Neural cell (in vitro differentiated cells): ENCODE data around the gene SND1. TPM values are rescaled to one million over a fixed set of nuclear protein-coding genes. Genes with fewer than 3 reads are reported as not detected.

Experiments used
- H2AFZ ChIP-seq: fragments of 200-600, 300-800 bp; sonication (generic), shearing (Covaris generic); 2 replicates; pipeline ENCODE4 v1.6.0; 2014; ENCODE audit warnings: low read depth, mild to moderate bottlenecking, antibody characterized with exemption, low read length, moderate library complexity
- H3F3A ChIP-seq: fragments of 200-600 bp; shearing (Covaris generic); 2 replicates; pipeline ENCODE4 v1.6.1; 2016; ENCODE audit warnings: mild to moderate bottlenecking, moderate library complexity, mixed read lengths, antibody characterized with exemption, low read length; ENCODE audit not compliant: insufficient read depth, poor library complexity, severe bottlenecking
- H3K27ac ChIP-seq: fragments of 200-600, 300-800 bp; sonication (generic), shearing (Covaris generic); 2 replicates; pipeline ENCODE4 v1.5.1; 2014; ENCODE audit warnings: mild to moderate bottlenecking, low read length, moderate library complexity
- H3K27me3 ChIP-seq: fragments of 300-800, 200-600 bp; sonication (generic), shearing (Covaris generic); 2 replicates; pipeline ENCODE4 v1.6.0; 2014; ENCODE audit warnings: mild to moderate bottlenecking, low read depth, low read length, moderate library complexity; ENCODE audit not compliant: insufficient read depth
- H3K36me3 ChIP-seq: fragments of 300-800, 200-600 bp; sonication (generic), shearing (Covaris generic); 2 replicates; pipeline ENCODE4 v1.5.1; 2014; ENCODE audit warnings: mild to moderate bottlenecking, antibody characterized with exemption, low read length, moderate library complexity; ENCODE audit not compliant: insufficient read depth
- H3K4me2 ChIP-seq: fragments of 300-800, 200-600 bp; sonication (generic), shearing (Covaris generic); 2 replicates; pipeline ENCODE4 v1.6.0; 2014; ENCODE audit warnings: mild to moderate bottlenecking, low read length
- H3K4me3 ChIP-seq: fragments of 300-800, 200-600 bp; sonication (generic), shearing (Covaris generic); 2 replicates; pipeline ENCODE4 v1.5.1; 2014; ENCODE audit warnings: mild to moderate bottlenecking, low read length, moderate library complexity
- H3K79me2 ChIP-seq: fragments of 200-600 bp; shearing (Covaris generic); replicated peaks from 2 replicates; pipeline ENCODE4 v1.6.0; 2014; ENCODE audit warnings: mild to moderate bottlenecking, low read length, moderate library complexity; ENCODE audit not compliant: insufficient read depth
- H3K9ac ChIP-seq: fragments of 300-800, 200-600 bp; sonication (generic), shearing (Covaris generic); 2 replicates; pipeline ENCODE4 v1.6.1; 2016; ENCODE audit warnings: mild to moderate bottlenecking, low read length, mixed read lengths
- H3K9me2 ChIP-seq: fragments of 200-600 bp; shearing (Covaris generic); 2 replicates; pipeline ENCODE4 v1.6.1; 2016; ENCODE audit warnings: mild to moderate bottlenecking, low read length, mixed read lengths; ENCODE audit not compliant: insufficient read depth
- H3K9me3 ChIP-seq: fragments of 200-600, 300-800 bp; sonication (generic), shearing (Covaris generic); 2 replicates; pipeline ENCODE4 v1.6.1; 2016; ENCODE audit warnings: mild to moderate bottlenecking, mixed run types, low read length, moderate library complexity, mixed read lengths
- H4K20me1 ChIP-seq: fragments of 200-600 bp; shearing (Covaris generic); 2 replicates; pipeline ENCODE4 v1.6.1; 2016; ENCODE audit warnings: mild to moderate bottlenecking, mixed run types; ENCODE audit not compliant: insufficient read depth
- CTCF ChIP-seq: fragments of 450-650 bp; IDR thresholded peaks from 2 replicates; pipeline ENCODE4 v1.5.1; 2014; ENCODE audit warnings: antibody characterized with exemption, mild to moderate bottlenecking, moderate library complexity; ENCODE audit not compliant: poor library complexity, severe bottlenecking
- EP300 ChIP-seq: fragments of 450-650 bp; conservative IDR thresholded peaks from 2 replicates; pipeline ENCODE4 v1.6.1; 2014; ENCODE audit warnings: antibody characterized with exemption, mild to moderate bottlenecking, moderate library complexity; ENCODE audit not compliant: poor library complexity, severe bottlenecking
- EZH2 ChIP-seq: fragments of 200-600, 300-800 bp; shearing (Covaris generic), sonication (generic); IDR thresholded peaks from 2 replicates; pipeline ENCODE4 v1.6.1; 2014; ENCODE audit warnings: antibody characterized with exemption, low read length, borderline replicate concordance, mild to moderate bottlenecking; ENCODE audit not compliant: insufficient read depth, poor library complexity, severe bottlenecking
- MXI1 ChIP-seq: fragments of 450-650 bp; conservative IDR thresholded peaks from 2 replicates; pipeline ENCODE4 v1.6.1; 2014; ENCODE audit warnings: antibody characterized with exemption, mild to moderate bottlenecking; ENCODE audit not compliant: poor library complexity, severe bottlenecking
- POLR2AphosphoS5 ChIP-seq: IDR thresholded peaks from 2 replicates; pipeline ENCODE4 v1.6.1; 2012
- RAD21 ChIP-seq: fragments of 450-650 bp; conservative IDR thresholded peaks from 2 replicates; pipeline ENCODE4 v1.6.1; 2014; ENCODE audit warnings: antibody characterized with exemption, mild to moderate bottlenecking, moderate library complexity
- REST ChIP-seq: IDR thresholded peaks from 2 replicates; pipeline ENCODE4 v1.6.1; 2012; ENCODE audit warnings: borderline replicate concordance
- SMC3 ChIP-seq: fragments of 450-650 bp; conservative IDR thresholded peaks from 2 replicates; pipeline ENCODE4 v1.6.1; 2014; ENCODE audit warnings: antibody characterized with exemption, mild to moderate bottlenecking, moderate library complexity; ENCODE audit not compliant: poor library complexity
- TAF1 ChIP-seq: IDR thresholded peaks from 2 replicates; pipeline ENCODE4 v1.6.1; 2012; ENCODE audit warnings: low read depth
- polyA plus RNA-seq: library from polyadenylated mRNA; depleted of rRNA; stranded (reverse); fragments of >200 nt; gene quantifications from 2 replicates; pipeline ENCODE4 v1.2.3, GENCODE V29; 2014

Gene SND1
- polyA plus RNA-seq, 1 donor from 2014 or later: 37.4 TPM

- no peaks in the 10 kb centered on the region for H3K27me3 ChIP-seq
- H3K79me2 ChIP-seq: peaks cover under 1% of the 10 kb centered on the region
- no peak overlapping the region for H3K27ac ChIP-seq
- H4K20me1 ChIP-seq: no peaks in the 10 kb centered on the region
- no peak overlapping the region for H3K4me3 ChIP-seq
- H3K4me2 ChIP-seq: no peak overlapping the region
- H3K9ac ChIP-seq: no peak overlapping the region
- H3K9me3 ChIP-seq: no peaks in the 10 kb centered on the region
- H3K36me3 ChIP-seq: no peaks in the 10 kb centered on the region
- no peak for TF ChIP-seq EZH2
- peak; percentile 82 for TF ChIP-seq CTCF
- peak; percentile 81 for TF ChIP-seq RAD21
- TF ChIP-seq TAF1: no peak
- TF ChIP-seq SMC3: peak; percentile 83
- no peak overlapping the region for H2AFZ ChIP-seq
- no peaks in the 10 kb centered on the region for H3F3A ChIP-seq
- no peaks in the 10 kb centered on the region for H3K9me2 ChIP-seq
Observed at GRCh38 chr7:128035712-128036111, 383.7 kb downstream of the SND1 start.

GRCh38 chr7:128036226-128036940 lies 384.4 kb downstream of the SND1 start:
- Histone ChIP-seq H2AFZ (no peak overlapping the region), H3F3A (no peaks in the 10 kb centered on the region), H3K36me3 (no peaks in the 10 kb centered on the region), H3K27ac (no peak overlapping the region), H3K4me2 (no peak overlapping the region), H3K27me3 (no peaks in the 10 kb centered on the region), H3K9me2 (no peaks in the 10 kb centered on the region), H3K9ac (no peak overlapping the region), H3K79me2 (no peaks in the 10 kb centered on the region), H3K9me3 (no peaks in the 10 kb centered on the region), H4K20me1 (no peaks in the 10 kb centered on the region), H3K4me3 (no peak overlapping the region)
- TF ChIP-seq POLR2AphosphoS5: no peak
- no peak for TF ChIP-seq CTCF
- no peak for TF ChIP-seq EP300
- no peak for TF ChIP-seq RAD21
- no peak for TF ChIP-seq MXI1
- TF ChIP-seq EZH2: no peak
- TF ChIP-seq SMC3: no peak
- no peak for TF ChIP-seq TAF1
- TF ChIP-seq REST: no peak
